ENCODE data around the gene PKP3.
"Not testable (repeated sequence)": the region's sequence is repeated elsewhere in the genome, so short reads cannot be mapped to it uniquely, and the experiment has no call there.

Gene PKP3

DNA sequence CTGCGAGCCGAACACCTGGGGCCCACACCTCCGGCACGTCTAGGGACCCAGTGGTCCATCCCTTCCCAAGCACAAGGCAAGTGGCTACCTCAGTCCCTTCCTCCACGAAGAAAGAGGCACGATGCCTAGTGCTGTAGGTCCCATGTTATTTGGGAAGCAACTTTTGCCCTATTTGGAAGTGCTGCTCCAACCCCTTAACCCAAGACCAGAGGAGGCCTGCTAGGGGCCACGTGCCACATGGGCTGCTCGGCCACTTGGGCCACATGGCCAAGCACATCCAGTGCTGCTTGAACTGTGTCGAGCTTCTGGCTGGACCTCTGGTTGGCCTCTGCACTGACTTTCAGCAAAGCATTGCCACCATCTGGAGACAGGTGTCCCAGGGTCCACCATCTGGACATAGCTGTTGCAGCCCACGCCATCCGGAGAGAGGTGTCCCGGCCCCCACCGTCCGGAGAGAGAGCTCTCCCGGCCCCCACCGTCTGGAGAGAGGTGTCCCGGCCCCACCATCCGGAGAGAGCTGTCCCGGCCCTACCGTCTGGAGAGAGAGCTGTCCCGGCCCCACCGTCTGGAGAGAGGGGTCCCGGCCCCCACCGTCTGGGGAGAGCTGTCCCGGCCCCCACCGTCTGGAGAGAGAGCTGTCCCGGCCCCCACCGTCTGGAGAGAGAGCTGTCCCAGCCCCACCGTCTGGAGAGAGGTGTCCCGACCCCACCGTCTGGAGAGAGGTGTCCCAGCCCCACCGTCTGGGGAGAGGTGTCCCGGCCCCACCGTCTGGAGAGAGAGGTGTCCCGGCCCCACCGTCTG is 31.2 kb upstream of the PKP3 start:
- peak in 1 of 10 donors; percentile 74 for DNase-seq
- intact Hi-C loops (cut with DNase I) = no loop called here

DNA sequence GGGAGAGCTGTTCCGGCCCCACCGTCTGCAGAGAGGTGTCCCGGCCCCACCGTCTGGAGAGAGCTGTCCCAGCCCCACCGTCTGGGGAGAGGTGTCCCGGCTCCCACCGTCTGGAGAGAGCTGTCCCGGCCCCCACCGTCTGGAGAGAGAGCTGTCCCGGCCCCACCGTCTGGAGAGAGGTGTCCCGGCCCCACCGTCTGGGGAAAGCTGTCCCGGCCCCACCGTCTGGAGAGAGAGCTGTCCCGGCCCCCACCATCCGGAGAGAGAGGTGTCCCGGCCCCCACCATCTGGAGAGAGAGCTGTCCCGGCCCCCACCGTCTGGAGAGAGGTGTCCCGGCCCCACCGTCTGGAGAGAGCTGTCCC is 30.6 kb upstream of the PKP3 start:
- DNase-seq = peak in 2 of 10 donors; percentile 36 to 58
- intact Hi-C loops (cut with DNase I) = not testable (repeated sequence)

- DNase-seq = peak in 3 of 10 donors; percentile 70 to 90 (median 80)
- intact Hi-C loops (cut with DNase I) = no loop called here
These were observed 29.9 kb upstream of the PKP3 start for GRCh38 chr11:363948-364761.

DNA sequence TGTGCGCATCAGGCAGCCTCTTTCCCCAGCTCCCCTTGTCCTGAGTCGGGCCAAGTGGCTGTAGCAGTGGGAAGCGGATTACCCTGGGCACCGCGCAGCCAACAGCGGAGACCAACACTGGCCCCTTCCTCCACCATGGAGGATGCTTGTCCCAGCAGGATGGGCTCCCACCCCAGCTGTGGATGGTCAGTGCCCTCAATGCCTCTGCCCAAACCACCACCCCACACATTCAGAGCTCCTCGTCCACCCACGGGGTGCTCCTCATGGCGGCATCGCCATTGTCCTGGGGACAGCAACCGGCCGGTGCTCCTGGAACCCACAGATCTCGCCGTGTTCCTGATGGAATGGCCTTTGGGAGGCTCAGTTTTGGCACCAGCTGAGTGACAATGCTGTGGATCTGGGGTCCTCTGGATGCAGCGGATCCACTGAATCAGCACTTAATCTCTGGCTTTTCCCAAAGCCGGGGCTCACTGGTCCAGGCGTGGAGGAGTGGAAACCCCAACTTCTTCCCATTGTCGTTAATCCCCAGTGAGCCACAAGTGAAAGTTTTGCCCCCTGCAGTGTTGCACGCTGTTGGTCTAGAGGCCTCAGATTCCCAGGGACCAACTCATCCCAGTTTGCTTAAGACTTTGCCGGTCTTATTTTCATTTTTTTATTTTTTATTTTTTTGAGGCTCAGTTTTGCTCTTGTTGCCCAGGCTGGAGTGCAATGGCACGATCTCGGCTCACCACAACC is 28.9 kb upstream of the PKP3 start:
- intact Hi-C loops (cut with DNase I) = no loop called here
- peak in 3 of 10 donors; percentile 18 to 71 (median 42) for DNase-seq

GRCh38 chr11:365831-366230 is 28.2 kb upstream of the PKP3 start:
- DNase-seq = peak in 3 of 10 donors; percentile 36 to 49 (median 49)
- intact Hi-C loops (cut with DNase I) = no loop called here

DNA sequence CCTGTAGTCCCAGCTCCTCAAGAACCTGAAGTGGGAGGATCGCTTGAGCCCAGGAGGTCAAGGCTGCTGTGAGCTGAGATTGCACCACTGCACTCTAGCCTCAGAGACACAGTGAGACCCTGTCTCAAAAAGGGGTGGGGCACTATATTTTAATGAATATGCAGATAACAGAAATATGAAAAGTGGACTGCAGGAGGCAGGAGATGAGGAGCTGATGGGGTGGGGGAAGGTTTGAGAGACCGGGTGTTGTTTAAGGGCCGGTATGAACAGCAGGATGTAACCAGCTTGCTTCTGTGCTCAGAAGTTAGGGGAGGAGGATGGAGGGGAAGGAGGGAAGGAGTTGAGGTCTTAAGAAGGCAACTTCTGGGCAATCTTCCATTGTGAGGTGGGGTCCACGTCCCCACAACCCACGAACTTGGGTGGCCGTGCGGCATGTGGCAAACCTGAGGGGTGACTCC is 26.0 kb upstream of the PKP3 start:
- peak in 1 of 10 donors; percentile 24 for DNase-seq
- intact Hi-C loops (cut with DNase I) = no loop called here

GRCh38 chr11:368414-369335 is 25.3 kb upstream of the PKP3 start:
- intact Hi-C loops (cut with DNase I) = no loop called here
- peak in 4 of 10 donors; percentile 28 to 85 (median 76) for DNase-seq

DNA sequence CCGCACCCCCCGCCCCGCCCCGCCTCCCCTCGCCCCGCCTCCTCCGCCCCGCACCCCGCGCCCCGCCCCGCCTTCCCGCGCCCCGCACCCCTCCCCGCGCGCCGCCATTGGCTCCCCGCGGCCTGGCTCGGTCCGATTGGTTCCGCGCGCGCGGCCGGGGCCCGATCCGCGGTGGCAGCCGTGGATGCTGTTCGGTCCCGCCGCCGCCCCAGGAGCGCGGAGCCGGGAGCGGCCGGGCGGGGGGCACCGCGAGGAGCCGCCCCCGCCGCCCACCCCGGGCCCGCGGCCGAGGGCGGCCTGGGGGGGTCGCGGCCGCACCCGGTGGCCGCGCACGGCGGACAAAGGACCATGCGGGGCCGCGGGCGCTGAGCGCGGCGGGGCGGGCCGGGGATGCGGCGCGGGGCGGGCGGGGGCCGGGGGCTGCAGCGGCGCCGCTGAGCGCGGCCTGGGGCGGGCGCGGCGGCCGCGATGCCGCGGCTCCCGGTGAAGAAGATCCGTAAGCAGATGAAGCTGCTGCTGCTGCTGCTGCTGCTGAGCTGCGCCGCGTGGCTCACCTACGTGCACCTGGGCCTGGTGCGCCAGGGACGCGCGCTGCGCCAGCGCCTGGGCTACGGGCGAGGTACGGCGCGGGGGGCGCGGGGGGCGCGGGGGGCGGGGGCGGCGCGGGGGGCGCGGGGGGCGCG is 24.5 kb upstream of the PKP3 start, which contains the start of gene B4GALNT4:
Gene B4GALNT4 (plus strand): TSS at position 164 of the 683 bp plus-strand sequence. CDS start 305 bp downstream, at position 469.
- intact Hi-C loops (cut with DNase I) = loop anchor here (5.0 kb wide), 2 partner anchors 78 to 138 kb away; partner anchors contain the start of gene RNH1
- DNase-seq = peak; percentile 48 to 97 (median 78)

GRCh38 chr11:370070-370941 is 23.7 kb upstream of the PKP3 start:
- peak in 5 of 10 donors; percentile 3 to 87 (median 67) for DNase-seq

GRCh38 chr11:371051-371450 is 23.0 kb upstream of the PKP3 start:
- intact Hi-C loops (cut with DNase I) = loop anchor here (5.0 kb wide), 2 partner anchors 76 to 136 kb away; partner anchors contain the start of gene RNH1
- DNase-seq = peak in 5 of 10 donors; percentile 8 to 78 (median 36)

More at GRCh38 chr11:370070-370941, 23.7 kb upstream of the PKP3 start:
- intact Hi-C loops (cut with DNase I) = loop anchor here (5.0 kb wide), 2 partner anchors 77 to 137 kb away; partner anchors contain the start of gene RNH1

DNA sequence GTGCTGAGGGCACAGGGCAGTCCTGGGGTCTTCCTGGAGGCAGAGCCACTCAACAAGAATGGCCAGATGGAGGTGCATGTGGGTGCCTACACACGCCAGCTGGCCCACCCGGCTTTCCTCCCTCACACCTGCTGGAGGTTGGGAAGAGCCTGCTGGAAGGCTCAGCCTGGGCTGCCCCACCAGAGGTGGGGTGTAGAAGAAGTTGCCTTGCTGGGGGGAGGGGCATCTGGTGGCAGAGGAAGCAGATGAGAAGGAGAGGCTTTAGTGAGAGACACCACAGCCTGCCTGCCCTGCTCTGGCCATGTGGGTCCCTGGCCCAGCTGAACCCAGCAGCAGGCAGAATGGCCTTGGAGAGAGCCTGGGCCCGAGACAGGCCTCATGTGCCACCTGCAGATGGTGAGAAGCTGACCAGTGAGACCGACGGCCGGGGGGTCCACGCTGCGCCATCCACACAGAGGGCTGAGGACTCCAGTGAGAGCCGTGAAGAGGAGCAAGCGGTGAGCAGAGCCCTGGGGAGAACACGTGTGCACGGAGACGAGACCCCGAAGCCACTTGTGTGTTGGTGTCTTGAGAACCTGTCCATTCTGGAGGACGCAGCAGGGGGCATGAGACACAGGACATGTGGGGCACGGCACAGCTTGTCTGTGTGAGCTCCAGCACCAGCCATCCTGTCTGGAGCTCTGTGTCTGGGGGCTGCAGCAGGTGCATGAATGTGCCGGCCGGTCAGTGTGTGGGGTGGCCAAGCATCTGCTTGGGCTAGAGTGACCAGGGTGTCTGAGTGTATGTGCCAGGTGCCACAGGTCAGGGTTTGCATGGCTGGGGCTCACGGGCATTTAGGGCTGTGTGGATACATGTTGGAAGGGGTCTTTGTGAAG is 22.1 kb upstream of the PKP3 start:
- intact Hi-C loops (cut with DNase I) = loop anchor here (5.0 kb wide), 2 partner anchors 75 to 135 kb away; partner anchors contain the start of gene RNH1
- DNase-seq = peak in 3 of 10 donors; percentile 25 to 79 (median 77)

DNA sequence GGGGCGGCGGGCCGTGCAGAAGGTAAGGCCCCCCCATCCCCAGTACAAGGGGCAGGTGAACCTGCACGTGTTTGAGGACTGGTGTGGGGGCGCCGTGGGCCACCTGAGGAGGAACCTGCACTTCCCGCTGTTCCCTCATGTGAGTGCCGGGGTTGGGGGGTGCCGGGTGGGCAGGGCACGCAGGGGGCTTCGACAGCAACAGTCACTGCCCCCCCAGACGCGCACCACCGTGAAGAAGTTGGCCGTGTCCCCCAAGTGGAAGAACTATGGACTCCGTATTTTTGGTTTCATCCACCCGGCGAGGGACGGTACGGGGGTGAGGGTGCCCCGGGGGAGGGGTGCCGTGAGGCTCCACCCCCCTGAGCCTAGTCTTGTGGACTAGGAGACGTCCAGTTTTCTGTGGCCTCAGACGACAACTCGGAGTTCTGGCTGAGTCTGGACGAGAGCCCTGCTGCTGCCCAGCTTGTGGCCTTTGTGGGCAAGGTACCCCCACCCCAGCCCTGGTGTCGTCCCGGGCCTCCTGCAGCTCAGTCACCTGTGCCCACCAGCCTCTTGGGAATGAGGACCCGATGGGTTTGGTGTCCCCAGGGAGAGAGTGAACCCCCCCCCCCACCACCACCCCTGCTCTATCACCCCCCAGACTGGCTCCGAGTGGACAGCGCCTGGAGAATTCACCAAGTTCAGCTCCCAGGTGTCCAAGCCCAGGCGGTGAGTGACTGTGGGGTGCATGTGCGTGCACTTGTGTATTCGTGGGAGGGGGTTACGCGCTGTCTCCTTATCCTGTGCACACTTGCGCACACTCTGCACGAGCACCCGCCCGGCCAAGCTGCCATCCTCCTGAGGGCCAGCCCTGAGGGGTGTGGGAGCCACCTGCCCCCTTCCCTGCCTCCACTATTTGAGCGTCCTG is 20.9 kb upstream of the PKP3 start:
- intact Hi-C loops (cut with DNase I) = loop anchor here (5.0 kb wide), 2 partner anchors 74 to 134 kb away; partner anchors contain the start of gene RNH1
- peak in 3 of 10 donors; percentile 9 to 61 (median 58) for DNase-seq

DNA sequence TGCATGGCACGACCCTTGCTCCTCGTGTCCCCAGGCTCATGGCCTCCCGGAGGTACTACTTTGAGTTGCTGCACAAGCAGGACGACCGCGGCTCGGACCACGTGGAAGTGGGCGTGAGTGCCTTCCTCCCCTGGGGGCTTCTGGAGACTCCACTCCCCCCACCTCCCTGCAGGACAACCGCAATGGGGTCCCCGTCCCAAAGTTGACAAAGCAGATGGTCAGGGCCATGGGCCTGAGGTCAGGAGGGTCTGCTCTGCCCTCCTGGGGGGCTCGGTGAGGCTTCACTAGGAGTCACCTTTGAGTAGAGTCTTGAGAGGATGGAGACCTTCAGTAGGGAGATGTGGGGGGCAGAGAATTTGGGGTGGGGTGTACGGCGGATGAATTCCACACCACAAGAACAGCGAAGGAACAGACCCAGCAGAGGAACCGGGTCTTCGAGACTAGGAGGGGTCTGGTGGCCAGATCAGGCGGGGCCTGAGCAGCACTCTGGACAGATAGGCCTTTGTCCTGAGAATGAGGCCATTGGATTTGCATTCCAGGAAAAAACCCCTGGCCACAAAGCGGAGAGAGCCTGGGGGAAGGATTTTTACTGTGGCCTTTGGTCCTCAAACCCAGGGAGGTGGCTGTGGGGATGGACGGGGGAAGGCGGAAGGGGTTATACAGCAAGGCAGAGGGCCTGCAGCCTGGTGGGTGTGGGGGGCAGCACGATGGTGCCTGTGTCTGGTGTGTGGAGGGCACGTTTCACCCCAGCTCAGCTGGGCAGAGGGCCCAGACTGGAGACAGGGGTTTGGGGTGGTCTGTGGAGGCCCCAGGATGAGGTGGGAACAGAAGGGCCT is 20.1 kb upstream of the PKP3 start:
- intact Hi-C loops (cut with DNase I) = loop anchor here (5.0 kb wide), 2 partner anchors 73 to 133 kb away; partner anchors contain the start of gene RNH1
- DNase-seq = peak in 7 of 10 donors; percentile 36 to 93 (median 50)
